Progenitor cell of endocrine pancreas (in vitro differentiated cells): Measurements from ENCODE around the gene ZBTB20. TPM values are rescaled to one million over a fixed set of nuclear protein-coding genes. Genes with fewer than 3 reads are reported as not detected.

Experiments
- DNase-seq: peaks from one replicate; pipeline ENCODE4 v3.0.0; 2021; ENCODE audit warnings: low spot score; ENCODE audit not compliant: unreplicated experiment
- H3K27ac Mint-ChIP-seq: 2 replicates; pipeline ENCODE4 v1.8.0; 2021; ENCODE audit warnings: mild to moderate bottlenecking, moderate library complexity, mixed read lengths
- H3K27me3 Mint-ChIP-seq: 2 replicates; pipeline ENCODE4 v1.8.0; 2021; ENCODE audit warnings: mixed read lengths
- H3K36me3 Mint-ChIP-seq: 2 replicates; pipeline ENCODE4 v1.8.0; 2022; ENCODE audit warnings: mixed read lengths; ENCODE audit not compliant: insufficient read depth
- H3K4me1 Mint-ChIP-seq: 2 replicates; pipeline ENCODE4 v1.8.0; 2021; ENCODE audit warnings: low read depth, mixed read lengths
- H3K4me3 Mint-ChIP-seq: 2 replicates; pipeline ENCODE4 v1.8.0; 2021; ENCODE audit warnings: low read depth, mild to moderate bottlenecking, moderate library complexity, mixed read lengths
- H3K9me3 Mint-ChIP-seq: 2 replicates; pipeline ENCODE4 v1.8.0; 2021; ENCODE audit warnings: low read depth, mixed read lengths
- microRNA-seq: library from miRNA; unstranded; fragments of <30 nt; microRNA quantifications from one replicate; pipeline ENCODE4 v1.1.0, GENCODE V29; 2020; ENCODE audit warnings: borderline number of aligned reads; ENCODE audit not compliant: unreplicated experiment
- total RNA-seq: library from RNA; stranded (reverse); gene quantifications from 2 replicates; pipeline ENCODE4 v1.2.1, GENCODE V29; 2021
- TF ChIP-seq, protein P1 (sequence below): fragments of 200-600 bp; sonication (generic); IDR thresholded peaks from one replicate; pipeline ENCODE4 v1.5.0; 2021; ENCODE audit warnings: antibody characterized with exemption, mild to moderate bottlenecking; ENCODE audit not compliant: unreplicated experiment

Gene ZBTB20
- total RNA-seq, 1 donor from 2014 or later, result 27.3 TPM

DNA sequence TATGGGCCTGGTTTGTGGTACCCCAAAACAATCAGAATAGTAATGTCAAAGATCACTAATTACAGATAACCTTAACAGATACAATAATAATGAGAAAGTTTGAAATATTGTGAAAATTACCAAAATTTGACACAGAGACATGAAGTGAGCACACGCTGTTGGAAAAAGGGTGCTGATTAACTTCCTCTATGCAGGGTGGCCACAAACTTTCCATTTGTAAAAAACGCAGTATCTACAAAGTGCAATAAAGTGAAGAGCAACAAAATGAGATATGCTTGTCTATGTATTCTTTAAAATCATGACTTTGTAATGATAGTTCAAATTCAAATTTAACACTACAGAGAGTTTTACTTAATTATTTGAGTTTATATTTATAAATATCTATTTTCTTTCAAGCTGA is 860.8 kb downstream of the ZBTB20 start:
- H3K36me3 Mint-ChIP-seq, result no peaks in the 10 kb centered on the region

DNA sequence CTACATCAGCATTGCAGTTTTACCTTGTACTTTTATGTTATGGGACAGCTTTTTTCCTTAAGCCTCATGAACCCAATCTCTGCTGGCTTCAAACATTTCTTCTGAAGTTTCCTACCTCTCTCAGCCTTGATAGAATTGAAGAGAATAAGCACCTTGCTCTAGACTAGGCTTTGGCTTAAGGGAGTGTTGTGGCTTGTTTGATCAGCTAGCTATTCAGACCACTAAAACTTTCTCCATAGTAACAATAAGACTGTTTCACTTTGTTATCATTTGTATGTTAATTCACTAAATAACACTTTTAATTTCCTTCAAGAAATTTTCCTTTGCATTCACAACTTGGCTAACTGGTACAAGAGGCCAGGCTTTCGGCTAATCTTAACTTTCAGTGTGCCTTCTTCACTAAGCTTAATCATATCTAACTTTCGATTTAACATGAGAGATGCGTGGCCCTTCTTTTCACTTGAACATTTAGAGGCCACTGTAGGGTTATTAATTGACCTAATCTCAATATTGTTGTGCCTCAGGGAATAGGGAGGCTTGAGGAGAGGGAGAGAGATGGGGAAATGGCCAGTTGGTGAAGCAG is 861.3 kb downstream of the ZBTB20 start:
- Mint-ChIP-seq H3K36me3 (no peaks in the 10 kb centered on the region), H3K4me3 (no peak overlapping the region), H3K27ac (no peak overlapping the region), H3K27me3 (no peaks in the 10 kb centered on the region), H3K4me1 (no peaks in the 10 kb centered on the region), H3K9me3 (no peaks in the 10 kb centered on the region)
- DNase-seq, result no peak
- TF ChIP-seq, protein P1, sequence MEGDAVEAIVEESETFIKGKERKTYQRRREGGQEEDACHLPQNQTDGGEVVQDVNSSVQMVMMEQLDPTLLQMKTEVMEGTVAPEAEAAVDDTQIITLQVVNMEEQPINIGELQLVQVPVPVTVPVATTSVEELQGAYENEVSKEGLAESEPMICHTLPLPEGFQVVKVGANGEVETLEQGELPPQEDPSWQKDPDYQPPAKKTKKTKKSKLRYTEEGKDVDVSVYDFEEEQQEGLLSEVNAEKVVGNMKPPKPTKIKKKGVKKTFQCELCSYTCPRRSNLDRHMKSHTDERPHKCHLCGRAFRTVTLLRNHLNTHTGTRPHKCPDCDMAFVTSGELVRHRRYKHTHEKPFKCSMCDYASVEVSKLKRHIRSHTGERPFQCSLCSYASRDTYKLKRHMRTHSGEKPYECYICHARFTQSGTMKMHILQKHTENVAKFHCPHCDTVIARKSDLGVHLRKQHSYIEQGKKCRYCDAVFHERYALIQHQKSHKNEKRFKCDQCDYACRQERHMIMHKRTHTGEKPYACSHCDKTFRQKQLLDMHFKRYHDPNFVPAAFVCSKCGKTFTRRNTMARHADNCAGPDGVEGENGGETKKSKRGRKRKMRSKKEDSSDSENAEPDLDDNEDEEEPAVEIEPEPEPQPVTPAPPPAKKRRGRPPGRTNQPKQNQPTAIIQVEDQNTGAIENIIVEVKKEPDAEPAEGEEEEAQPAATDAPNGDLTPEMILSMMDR, result no peak

More for the DNA sequence above, 860.8 kb downstream of the ZBTB20 start:
- DNase-seq, result no peak
- Mint-ChIP-seq H3K27me3 (no peaks in the 10 kb centered on the region), H3K9me3 (no peaks in the 10 kb centered on the region), H3K27ac (no peak overlapping the region), H3K4me3 (no peak overlapping the region), H3K4me1 (no peaks in the 10 kb centered on the region)
- TF ChIP-seq, protein P1, result no peak

DNA sequence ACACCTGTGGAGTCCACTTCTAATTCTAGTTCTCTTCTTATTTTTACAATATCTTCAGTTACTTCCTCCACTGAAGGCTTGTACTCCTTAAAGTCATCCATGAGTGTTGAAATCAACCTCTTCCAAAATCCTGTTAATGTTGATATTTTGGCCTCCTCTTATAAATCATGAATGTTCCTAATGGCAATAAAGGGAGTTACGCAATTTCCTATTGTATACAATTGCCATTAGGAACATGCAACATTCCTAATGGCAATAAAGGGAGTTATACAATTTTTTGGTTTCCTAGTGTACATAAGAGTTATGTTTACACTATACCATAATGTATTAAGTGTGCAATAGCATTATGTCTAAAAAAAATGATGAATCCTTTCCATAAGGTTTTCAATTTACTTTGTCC is 862.4 kb downstream of the ZBTB20 start:
- no peak for DNase-seq
- Mint-ChIP-seq H3K27ac (no peak overlapping the region), H3K27me3 (no peaks in the 10 kb centered on the region), H3K9me3 (no peaks in the 10 kb centered on the region), H3K4me3 (no peak overlapping the region), H3K36me3 (no peaks in the 10 kb centered on the region), H3K4me1 (no peaks in the 10 kb centered on the region)
- TF ChIP-seq, protein P1, result no peak

Small RNA genes within 50 kb of the gene (microRNA-seq; reads per million reads assigned to microRNA genes)
- not detected for gene MIR4796
